ENCODE data around the gene ZNF574.

ZNF574 gene

DNA sequence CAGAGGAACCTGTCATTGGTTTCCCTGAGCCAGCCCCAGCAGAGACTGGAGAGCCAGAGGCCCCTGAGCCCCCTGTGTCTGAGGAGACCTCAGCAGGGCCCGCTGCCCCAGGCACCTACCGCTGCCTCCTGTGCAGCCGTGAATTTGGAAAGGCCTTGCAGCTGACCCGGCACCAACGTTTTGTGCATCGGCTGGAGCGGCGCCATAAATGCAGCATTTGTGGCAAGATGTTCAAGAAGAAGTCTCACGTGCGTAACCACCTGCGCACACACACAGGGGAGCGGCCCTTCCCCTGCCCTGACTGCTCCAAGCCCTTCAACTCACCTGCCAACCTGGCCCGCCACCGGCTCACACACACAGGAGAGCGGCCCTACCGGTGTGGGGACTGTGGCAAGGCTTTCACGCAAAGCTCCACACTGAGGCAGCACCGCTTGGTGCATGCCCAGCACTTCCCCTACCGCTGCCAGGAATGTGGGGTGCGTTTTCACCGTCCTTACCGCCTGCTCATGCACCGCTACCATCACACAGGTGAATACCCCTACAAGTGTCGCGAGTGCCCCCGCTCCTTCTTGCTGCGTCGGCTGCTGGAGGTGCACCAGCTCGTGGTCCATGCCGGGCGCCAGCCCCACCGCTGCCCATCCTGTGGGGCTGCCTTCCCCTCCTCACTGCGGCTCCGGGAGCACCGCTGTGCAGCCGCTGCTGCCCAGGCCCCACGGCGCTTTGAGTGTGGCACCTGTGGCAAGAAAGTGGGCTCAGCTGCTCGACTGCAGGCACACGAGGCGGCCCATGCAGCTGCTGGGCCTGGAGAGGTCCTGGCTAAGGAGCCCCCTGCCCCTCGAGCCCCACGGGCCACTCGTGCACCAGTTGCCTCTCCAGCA is 4.2 kb downstream of the ZNF574 start:
- no peak for DNase-seq (ENCODE audit: low read depth)

DNA sequence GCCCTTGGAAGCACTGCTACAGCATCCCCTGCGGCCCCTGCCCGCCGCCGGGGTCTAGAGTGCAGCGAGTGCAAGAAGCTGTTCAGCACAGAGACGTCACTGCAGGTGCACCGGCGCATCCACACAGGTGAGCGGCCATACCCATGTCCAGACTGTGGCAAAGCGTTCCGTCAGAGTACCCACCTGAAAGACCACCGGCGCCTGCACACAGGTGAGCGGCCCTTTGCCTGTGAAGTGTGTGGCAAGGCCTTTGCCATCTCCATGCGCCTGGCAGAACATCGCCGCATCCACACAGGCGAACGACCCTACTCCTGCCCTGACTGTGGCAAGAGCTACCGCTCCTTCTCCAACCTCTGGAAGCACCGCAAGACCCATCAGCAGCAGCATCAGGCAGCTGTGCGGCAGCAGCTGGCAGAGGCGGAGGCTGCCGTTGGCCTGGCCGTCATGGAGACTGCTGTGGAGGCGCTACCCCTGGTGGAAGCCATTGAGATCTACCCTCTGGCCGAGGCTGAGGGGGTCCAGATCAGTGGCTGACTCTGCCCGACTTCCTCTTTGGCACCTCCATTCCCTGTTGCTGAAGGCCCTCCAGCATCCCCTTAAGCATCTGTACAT is 4.9 kb downstream of the ZNF574 start:
- DNase-seq (ENCODE audit: low read depth): no peak

DNA sequence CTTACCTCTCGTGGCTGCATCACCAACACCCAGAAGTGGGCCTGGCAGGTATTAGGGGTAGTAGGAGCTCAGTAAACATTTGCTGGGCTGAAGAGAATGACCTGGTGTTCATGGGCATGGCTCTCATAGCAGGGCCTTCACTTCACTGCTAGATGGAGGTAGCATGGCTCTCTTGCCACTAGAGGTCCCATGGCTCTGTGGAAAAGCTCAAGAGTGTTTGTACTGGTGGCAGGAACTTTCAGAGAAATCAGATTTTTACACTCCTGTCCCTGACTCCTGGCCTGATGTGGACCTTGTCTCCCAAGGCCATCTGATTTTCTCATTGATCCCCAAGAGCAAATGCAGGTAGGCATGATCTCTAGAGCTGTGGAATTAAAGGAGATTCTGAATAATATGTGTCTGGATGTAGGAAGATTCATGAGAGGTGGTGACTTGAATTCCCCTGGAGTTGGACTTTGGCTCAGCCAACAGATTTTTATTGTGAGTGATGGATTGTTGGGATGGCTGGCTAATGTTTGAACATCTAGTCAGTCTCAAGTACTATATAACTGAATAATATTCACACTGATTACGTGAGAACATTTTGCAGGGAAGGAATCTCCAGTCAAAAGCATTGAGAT is 5.7 kb downstream of the ZNF574 start:
- DNase-seq (ENCODE audit: low read depth): no peak

DNA sequence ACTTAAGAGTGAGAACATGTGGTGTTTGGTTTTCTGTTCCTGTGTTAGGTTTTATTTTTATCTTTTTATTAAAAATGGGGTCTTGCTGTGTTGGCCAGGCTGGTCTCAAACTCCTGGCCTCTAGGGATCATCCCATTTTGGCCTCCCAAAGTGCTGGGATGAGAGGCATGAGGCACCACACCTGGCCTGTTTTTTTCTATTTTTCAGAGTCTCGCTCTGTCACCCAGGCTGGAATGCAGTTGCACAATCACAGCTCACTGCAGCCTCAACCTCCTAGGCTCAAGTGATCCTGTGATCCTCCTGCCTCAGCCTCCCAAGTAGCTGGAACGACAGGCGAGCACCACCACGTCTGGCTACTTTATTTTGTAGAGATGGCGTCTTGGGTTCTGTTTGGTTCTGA is 7.6 kb downstream of the ZNF574 start:
- DNase-seq (ENCODE audit: low read depth): no peak

DNA sequence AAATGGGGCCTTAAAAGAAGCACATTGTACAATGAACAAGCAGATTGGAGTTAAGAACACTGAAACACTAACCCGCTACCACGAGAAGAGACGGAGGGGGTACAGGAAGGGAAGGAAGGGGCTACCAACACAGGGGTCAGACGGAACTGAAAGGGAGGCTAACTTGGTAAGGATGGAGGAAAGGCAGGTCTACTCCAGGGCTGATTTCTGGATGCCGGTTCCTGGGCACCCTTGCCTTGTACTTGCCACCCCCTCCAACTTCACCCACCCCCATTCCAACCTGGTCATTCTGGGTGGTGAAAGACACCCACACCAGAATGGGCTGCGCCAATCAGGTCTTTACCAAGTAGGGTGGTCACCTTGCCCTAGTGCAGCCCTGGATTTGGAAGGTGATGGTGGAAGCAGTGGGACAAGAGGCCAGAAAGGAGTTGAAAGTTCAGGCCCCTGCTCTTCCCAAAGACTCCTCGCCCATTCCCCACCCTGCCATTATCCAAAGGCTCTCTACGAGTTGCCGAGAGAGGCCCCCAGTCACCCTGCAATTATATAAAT is 10.3 kb downstream of the ZNF574 start:
- no peak for DNase-seq (ENCODE audit: low read depth)

DNA sequence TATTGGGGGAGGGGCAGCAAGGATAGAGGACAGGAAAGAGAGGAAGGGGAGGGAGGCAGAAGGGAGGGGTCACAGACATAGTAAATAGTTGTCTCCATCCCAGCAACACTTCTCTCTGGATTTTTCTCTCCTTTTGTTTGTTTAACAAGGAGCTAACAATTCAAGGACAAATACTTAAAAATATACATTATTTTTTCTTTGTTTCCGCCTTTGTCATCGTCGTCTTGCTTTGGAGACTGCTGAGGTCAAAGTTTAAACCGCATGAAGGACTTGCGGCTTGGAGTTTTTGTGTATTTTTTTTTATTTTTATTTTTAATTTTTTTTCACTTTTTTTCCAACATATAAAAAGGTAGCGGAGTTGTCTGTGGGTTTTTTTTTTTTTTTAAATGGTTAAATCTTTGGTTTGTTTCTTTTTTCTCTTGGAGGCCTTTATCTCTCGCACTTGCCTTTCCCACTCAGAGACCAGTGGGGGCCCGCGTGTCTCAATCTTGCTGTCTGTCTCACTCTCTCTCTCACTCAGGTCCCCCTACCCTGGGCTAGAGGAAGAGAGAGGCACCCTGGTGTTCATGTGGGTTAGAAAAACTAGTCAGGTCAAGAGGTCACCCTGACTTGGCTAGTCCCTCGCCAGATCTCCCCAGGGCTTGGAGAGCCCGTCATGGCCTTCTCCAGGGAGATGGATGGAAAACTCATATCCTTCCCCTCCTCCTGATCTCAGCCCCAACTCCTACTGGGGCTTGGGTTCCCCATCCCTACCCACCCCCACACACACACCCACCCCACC is 11.0 kb downstream of the ZNF574 start:
- no peak for DNase-seq (ENCODE audit: low read depth)

DNA sequence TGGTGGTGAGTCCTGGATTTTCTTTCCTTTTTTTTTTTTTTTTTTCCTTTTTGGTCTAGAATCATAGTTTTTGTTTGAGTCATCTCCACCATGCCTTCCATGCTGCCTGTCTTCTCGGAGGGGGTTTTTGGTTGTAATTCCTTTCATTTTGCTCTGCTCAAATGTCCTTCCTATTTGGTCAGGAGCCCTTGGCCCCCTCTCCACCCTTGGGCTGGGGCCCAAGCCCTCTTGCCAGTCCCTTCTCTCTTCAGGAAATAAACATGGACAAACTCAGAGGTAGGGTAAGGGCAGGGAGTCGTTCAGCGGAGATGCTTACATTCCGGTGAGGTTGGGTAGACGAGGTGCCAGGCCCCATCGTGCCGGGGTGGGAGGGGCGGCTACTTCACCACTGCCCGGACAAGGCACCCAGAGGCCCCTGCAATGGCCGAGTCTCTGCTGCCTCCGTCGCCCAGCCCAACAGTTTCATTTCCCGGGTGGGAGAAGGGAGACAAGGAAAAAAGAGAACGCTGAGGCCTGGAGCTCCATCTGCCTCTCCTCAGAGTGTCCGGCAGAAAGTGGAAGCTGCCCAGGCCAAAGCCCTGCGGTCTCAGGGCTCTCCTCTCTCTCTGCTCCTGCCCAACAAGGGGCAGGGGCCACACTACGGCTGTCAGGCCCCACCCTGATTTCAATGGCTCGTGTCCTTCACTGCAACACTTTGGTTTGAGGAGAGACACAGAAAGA is 12.7 kb downstream of the ZNF574 start:
- no peak for DNase-seq (ENCODE audit: low read depth)

DNA sequence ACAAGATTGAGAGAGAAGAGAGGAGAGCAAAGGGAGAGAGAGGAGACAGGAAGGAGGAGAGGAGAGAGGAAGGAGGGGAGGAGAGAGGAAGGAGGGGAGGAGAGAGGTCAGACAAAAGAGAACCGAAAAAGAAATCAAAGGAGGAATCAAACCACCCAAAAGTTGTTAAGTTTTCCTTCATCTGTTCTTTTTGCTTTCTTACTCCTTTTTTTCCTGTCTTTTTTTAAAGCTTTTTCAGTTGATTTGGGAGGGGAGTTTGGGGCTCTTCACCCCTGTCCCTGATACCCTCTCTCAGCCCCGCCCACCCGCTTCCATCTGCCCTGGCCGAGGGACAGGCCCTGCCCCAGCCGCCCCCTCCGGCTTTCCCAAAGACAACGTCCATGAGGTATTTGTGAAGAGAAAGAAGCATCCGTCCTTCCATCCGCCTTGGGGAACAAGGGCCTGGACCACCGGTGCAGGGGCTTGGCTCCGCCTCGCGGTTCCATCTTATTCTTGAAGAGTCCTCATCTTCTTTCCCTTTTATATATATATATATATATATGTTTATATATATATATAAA is 13.3 kb downstream of the ZNF574 start:
- DNase-seq (ENCODE audit: low read depth): no peak

DNA sequence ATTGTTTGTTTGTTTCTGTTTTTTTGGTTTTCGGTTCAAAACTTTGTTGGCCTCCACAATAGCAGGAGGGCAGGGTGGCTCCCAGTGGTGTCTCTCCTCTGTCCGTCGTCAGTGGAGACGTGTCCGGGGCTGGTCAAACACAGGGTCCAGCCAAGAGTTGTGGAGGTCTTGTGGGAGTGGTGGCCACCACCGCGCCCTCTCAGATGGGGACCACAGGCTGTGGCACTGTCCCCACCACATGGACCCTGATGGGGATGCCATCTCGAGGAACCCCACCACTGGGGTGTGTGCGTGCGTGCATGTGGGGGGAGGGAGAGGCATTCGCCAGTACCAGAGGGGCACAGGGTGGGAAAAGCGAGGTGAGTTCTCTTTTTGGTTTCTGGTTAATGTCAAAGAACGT is 13.8 kb downstream of the ZNF574 start:
- no peak for DNase-seq (ENCODE audit: low read depth)

DNA sequence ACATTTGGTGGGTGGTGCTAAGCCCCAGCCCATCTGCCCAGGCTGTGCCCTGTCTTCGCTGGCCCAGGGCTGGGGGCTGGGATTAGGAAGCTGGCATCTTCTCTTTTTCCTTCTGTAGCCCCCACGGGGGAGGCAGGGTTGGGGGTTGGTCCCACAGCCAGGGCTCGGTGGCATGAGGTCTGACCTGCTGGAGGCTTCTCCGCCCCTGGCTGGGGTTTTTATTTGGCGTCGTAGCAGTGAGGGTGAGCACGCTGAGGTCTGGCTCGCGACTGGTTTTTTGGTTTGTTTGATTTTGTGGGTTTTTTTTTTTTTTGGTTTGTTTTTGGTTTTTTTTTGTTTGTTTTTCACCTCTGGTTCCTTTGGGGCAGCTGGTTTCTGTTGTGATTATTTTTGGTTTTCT is 14.7 kb downstream of the ZNF574 start:
- no peak for DNase-seq (ENCODE audit: low read depth)

DNA sequence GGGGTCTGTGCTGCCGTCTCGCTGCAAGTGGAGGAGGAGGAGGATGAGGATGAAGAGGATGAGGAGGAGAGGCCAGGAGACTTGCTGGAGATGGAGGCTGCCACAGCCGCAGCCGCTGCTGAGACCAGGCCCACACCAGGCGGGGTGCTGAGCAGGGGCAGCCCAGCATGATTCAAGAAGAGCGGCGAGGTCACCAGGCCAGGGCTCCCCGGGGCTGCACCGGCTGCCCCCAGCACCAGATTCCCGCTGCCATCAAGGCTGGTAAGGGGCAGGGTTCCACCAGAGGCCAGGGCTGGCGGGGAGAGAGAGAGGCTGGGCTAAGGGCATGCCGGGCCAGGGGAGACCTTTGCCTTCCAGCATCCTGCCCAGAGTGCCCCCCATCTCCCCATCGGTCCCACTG is 15.3 kb downstream of the ZNF574 start:
- no peak for DNase-seq (ENCODE audit: low read depth)

DNA sequence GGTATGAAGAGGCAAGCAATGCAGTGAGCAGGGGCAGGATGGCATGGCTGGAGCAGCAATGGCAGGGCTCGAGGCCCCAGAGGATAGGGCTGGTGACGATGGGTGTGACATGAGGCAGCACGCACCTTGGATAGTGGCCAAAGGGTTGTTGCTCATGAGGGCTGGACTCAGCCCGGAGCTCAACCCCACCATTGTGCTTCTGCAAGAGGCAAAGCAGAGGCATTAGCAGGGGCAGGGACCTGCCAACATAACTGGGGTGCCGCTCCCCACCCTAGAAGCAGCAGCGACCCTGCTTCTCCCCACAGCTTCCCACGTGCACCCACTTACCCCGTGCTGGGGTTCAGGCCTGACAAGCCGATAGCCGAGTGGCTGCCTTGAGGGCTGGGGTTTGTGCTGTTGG is 15.8 kb downstream of the ZNF574 start:
- DNase-seq (ENCODE audit: low read depth): no peak

DNA sequence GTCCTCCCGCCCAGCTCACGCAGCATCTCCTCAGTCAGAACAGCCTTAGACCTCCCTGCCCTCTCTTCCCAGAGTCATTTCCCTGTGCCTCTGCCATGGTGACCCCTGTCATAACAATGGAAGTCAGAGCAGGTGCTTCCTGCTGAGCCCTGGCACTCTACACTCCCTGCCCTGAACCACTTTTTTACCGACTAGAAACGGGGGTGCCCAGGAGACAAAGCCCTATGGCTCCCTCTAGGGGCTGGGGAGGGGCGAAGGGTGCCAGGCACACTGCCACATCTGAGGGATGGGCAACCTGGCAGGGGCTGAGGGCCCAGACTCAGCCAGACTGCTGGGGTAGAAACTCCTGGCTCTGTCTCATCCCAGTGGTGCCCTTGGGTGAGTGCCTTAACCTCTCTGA is 16.4 kb downstream of the ZNF574 start:
- no peak for DNase-seq (ENCODE audit: low read depth)

DNA sequence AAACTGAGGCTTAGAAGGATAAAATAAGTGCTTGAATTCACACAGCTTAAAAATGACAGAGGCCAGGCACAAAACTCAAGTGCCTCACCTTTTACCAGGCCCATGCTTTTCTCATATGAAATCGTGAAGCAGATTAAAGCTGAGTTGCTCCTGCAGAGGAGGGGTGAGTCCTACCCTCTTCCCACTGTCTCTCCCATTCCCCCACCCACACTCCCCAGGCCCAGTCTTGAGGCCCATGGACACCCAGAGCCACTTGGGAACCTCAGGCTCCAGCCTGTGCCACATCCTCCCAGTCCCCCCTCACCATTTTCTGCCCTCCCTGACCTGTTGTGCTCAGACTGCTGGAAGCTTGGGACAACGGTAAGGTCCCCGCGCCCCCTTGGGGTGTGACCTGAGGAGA is 17.5 kb downstream of the ZNF574 start:
- no peak for DNase-seq (ENCODE audit: low read depth)

DNA sequence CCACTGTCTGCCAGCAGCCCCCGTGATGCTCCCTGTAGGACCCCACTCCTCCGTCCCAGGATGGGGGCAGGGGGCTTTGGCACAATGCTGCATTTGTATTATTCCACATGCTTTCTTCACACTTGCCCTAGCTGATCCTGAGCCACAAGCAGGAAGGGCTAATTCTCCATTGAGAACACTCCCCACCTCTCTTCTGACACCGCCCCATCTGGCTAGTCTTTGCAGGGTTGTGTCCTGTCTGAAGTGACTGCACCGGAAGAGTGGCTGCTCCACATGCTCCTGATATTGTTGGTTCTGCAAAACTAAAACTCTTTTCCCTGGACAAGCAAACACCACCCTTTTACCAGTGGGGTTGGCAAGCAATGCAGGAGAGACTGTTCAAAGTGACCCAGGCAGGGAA is 18.0 kb downstream of the ZNF574 start:
- no peak for DNase-seq (ENCODE audit: low read depth)

DNA sequence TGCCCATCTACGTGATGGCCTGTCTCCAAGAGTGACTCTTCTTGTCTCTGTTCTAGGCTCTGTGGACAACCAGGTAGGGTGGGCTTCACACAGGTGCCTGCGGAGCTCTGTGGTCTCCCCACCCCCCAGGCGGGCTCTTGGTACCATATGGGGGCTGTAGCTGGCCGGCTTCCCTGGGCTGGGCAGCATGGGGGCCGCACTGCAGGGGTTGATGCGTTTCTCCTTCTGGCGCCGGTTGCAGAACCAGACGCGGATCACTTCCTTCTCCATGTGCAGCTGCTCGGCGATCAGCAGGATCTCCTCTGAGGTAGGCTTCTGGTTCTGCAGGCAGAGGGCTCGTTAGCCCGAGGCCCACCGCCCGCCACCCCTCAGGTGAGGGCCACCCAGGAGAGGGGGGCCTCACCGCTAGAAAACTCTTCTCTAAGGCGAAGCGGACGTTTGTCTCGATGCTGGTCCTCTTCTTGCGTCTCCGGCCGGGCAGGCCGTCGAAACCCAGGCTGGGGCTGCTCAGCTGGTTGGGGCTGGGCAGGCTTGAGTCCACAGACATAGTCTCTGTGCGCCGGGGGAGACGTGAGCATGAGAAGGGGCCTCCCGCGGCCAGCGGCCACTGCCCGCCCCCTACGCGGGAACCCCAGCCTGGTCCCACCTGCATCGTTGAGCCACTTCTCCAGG is 19.3 kb downstream of the ZNF574 start:
- DNase-seq (ENCODE audit: low read depth): no peak

DNA sequence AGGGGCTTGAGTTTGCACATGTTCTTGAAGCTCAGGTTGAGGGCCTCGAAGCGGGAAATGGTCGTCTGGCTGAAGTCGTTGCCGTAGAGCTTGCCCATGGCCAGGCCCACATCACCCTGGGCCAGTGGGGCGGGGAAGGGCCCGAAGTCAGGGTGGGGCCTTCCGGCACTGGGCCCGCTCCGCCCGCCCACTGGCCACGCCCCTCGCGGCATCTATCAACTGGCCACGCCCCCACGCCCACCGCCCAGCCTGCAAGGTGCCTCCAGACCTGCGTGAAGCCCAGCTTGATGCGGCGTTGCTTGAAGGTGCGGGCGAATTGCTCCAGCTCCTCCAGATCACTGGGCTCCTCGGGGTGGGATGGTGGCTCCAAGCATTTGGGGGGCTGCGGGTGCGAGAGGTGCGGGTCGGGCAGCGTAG is 19.9 kb downstream of the ZNF574 start:
- DNase-seq (ENCODE audit: low read depth): no peak

DNA sequence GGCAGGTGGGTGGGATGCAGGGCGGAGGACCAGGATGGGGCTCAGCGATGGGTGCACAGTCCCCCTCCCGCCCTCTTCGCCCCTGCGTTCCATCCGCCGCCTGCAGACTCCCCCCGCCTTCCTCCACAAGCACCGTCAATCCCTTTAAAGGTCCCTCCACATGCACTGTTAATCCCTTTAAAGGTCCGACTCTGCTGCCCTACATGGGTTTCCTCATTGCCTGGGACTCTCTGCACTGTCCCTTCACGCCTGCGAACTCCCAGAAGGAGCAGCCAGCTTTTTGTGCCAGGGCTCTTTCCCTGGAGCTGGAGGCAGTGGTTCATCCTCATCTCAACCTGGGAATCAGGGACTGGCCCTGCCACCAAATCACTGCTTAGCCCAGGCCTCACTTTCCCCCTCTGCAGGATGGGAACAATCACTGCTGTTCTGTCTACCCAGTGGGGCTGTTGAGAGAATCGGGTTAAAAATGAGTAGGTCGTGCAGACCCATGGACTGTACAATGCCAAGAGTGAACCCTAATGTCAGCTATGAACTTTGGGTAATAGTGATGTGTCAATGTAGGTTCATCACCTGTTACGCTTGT is 20.4 kb downstream of the ZNF574 start:
- no peak for DNase-seq (ENCODE audit: low read depth)

DNA sequence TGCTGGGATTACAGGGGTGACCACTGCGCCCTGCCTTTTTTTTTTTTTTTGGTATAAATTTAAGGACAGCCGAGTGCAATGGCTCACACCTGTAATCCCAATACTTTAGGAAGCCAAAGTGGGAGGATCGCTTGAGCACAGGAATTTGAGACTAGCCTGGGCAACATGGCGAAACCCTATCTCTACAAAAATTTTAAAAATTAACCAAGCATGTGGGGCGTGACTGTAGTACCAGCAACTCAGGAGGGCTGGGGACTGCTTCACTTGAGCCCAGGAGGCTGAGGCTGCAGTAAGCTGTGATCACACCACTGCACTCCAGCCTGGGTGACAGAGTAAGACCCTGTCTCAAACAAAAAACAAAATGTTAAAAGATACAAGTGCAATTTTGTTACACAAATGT is 21.5 kb downstream of the ZNF574 start:
- no peak for DNase-seq (ENCODE audit: low read depth)

DNA sequence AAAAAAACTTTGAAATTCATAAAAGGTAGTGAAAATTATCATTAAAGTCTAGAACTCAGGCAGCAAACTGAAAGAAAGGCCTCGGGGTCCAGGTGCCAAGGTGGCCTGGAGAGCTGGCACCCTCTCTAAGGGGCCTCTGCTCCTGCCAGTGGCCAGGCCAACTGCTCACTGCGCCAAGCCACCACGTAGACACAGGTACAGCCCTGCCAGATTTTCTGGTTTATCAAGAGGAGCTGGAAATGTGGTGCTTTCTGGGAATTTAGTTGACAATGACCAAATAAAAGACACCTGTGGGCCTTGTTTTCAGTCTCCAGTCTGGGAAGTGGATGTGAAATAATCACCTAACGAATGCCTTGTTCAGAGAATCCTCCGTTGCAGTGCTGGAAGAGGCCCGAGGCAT is 22.8 kb downstream of the ZNF574 start:
- DNase-seq (ENCODE audit: low read depth): no peak
